ENCODE measurements around the gene RPS19BP1. TPM values are rescaled to one million over a fixed set of nuclear protein-coding genes. Genes with fewer than 3 reads are reported as not detected.

The RPS19BP1 gene, protein sequence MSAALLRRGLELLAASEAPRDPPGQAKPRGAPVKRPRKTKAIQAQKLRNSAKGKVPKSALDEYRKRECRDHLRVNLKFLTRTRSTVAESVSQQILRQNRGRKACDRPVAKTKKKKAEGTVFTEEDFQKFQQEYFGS
- 81.4 and 89.9 TPM in 2 replicates for total RNA-seq
- 79.9 TPM for polyA plus RNA-seq (2012)

DNA sequence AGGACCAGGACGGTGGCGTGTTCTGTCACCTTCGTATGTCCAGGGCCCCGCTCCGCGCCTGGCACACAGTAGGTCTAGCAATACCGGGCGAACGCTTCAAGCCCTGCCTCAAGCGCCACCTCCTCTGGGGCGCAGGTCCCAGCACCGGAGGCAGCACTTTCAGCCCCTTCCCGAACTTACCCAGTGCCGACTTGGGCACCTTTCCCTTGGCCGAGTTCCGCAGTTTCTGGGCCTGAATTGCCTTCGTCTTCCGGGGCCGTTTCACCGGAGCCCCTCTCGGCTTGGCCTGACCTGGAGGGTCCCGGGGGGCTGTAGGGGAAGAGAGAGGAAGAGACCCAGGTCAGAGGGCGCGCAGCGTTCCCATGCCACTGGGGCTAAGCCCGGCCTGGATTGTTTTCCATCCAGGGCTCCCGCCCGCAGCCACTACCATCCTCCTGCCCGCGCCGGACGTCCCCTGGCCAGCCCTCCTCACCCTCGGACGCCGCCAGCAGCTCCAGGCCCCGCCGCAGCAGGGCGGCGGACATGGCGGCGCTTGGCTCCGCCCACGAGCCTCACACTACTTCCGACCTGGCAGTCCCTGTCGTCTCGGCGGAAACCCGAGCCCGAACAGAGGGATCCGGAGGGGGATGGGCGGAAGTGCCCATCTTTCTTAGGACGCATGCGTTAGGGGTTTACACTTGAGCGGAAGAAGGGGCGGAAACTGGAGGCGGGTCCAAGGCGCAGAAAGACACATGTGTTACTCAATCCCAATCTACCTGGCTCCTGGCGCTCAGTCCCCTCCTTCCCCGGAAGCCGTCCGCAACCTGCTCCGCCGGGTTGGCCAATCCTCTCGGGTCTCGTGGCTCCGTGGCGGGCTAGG is at the start of gene RPS19BP1:
RPS19BP1 (minus strand) TSS at position 534 of the 859 bp plus-strand sequence; CDS start at position 524, 10 bp downstream.
- DNase-seq (ENCODE audit: low read depth): peak; percentile 100

DNA sequence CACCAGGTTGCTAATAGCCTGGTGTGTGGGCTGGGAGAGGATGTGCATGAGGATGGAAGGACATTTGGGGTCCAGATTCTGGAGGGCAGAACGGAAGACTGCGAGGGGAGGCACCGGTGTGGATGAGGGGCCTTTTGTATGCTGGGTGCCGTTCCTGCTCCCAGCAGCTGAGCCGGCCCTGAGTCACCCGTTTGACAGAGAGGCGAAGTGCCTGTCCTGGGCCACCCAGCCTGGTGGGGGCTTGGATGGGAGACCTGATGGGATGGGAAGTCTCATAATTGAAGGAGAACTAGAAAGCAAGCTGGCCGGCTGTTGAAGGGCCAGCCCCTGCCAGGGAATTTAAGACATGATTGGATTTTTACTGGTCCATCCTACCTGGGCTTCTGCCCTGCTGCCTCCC is 48.8 kb upstream of the RPS19BP1 start:
- DNase-seq (ENCODE audit: low read depth): no peak

DNA sequence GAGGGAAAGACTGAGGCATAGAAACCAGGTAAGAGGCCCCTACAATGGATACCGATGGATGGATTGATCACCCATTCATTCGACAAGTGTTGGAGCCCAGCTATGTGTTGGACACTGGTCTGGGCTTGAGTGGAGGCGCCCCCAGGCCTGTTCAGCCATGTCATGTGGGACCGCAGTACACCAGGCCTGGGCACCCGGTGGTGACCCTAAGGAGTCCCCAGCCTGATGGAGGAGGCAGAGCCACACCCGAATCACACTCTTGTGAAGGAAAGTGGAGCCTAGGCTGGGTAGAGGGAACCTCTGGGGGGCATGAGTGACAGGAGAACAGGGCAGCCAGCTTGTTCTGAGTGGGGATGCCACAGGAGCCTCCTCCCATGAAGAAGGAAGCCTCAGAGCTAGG is 48.2 kb upstream of the RPS19BP1 start:
- DNase-seq (ENCODE audit: low read depth): no peak

DNA sequence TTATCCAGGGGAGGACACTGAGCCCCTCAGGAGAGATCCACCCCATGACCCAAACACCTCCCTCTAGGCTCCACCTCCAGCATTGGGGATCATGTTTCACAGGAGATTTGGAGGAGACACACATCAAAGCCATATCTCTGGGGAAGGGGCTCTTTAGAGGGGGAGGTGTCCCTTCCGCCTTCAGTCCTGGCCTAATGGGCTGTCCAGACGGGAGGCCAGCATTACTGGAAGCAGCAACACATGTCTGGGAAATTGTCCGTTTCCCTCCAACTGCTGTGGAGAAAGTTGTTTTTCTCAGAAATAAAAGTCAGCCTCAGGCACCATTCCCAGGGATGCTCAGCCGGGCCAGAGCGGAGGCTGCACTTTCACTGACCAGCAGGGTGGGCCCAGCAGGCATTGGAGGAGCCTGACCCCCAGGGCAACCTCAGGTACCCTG is 47.5 kb upstream of the RPS19BP1 start:
- no peak for DNase-seq (ENCODE audit: low read depth)

DNA sequence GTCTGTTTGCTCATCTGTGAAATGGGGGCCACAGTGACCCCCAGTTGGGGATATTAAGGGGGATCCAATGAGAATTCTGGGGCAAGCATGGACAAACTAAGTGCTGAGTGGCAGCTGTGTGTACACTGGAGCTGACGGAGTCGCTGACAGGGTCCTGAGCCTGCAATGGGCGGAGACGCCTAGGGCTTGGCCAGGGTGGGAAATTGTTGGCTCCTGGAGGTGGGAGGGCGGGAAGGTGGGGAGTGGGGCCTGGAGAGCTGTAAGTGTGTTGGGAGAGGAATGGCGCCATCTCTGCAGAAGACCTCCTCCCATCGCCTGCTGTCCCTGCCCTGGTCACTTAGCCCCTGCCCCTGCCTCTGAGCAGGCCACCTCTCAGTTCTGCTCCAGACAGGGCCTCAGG is 45.4 kb upstream of the RPS19BP1 start:
- no peak for DNase-seq (ENCODE audit: low read depth)

DNA sequence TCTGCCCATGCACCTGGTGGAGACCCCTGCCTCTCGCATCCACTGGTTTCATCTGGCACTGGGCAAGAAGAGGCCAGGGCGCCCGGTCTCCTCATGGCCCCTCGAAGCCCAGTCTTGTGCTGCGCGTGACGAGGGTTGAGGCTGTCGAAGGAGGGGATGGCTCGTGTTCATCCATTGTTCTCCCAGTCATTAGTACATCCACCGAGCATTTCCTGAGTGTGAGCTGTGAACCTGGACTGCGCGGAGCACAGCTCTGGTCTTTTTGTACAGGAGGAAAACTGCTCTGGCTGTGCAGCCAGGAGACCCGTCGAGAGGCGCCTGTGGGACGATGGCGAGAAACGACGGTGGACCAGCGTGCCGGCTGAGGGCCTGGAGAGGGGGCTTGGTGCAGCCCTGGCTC is 44.8 kb upstream of the RPS19BP1 start:
- no peak for DNase-seq (ENCODE audit: low read depth)

DNA sequence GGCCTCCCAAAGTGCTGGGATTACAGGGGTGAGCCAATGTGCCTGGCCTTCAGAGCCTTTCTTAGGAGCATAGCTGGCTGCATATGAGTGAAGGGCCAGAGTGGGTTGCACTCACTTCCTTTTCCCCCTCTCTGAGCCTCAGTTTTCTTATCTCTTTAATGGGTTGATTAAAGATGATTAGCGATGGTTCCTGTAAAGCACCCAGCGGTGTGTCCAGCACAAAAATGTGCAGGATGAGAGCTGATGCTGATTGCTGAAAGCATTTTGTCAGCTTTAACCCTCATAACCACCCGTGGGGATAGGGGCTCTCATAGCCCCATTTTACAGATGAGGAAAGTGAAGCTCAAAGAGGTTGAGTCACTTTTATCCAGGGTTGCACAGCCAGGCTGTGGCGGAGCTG is 43.5 kb upstream of the RPS19BP1 start:
- DNase-seq (ENCODE audit: low read depth): no peak

DNA sequence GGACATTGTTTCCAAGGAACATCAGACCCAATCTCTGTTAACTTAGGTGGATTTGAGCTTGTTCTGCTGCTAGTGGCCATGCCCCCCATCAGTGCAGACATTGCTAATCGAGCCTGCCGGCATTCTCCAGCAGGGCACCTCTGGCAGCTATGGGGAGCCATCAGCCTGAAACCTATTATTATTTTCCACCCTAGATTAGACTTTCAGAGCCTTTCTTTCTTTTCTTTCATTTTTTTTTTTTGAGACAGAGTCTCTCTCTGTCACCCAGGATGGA is 42.9 kb upstream of the RPS19BP1 start:
- DNase-seq (ENCODE audit: low read depth): no peak

DNA sequence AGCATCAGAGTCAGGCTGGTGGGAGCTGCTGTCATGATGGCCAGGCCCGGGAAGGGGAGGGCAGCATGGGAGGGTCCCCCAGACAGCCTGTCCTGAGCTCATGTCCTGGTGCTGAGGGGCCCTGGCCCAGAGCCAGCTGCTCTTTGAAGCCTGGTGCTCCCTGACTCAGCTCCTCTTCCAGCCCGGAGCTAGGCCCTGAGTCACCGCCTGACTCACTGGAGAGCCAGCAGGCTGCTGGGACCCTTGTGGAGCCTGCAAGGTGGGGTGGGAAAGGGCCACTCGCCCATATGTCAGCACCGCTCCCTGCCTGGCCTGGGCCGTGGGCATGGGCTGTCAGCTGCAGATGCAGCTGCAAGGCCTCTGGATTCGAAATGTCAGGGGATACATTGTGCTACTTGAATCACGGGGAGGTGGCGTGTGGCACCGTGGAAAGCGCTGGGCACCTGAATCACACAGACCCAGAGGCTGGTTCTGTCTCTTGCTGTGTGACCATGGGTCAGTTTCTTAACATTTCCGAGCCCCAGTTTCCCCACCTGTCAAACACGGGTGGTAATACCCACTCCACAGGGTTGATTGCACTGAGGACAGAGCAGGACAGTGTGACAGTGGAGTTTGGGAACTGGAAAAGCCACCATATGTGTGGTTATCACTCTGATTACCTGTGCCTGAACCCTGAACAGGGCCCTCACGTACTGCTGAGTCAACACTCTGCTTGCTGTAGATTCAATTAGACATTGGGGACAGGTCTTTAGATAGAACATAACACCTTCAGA is 42.4 kb upstream of the RPS19BP1 start:
- DNase-seq (ENCODE audit: low read depth): peak; percentile 61

DNA sequence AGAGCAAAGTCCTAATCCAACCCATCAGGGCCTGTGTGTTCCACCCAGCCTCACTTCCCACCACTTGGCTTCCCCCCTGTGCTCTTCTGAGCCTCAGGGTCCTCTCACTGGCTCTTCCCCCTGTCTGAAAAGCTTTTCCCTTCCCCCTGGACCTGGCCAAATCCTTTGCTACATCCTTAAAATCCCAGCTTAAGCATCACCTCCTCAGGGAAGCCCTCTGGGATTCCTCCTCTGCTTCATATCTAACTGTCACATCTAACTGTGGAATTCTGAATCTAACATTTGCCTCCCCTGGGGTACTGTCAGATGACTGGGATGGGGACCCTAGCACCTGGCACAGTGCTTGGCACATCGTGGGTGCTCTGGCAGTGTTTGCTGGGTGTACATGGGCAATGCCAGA is 39.0 kb upstream of the RPS19BP1 start:
- no peak for DNase-seq (ENCODE audit: low read depth)

DNA sequence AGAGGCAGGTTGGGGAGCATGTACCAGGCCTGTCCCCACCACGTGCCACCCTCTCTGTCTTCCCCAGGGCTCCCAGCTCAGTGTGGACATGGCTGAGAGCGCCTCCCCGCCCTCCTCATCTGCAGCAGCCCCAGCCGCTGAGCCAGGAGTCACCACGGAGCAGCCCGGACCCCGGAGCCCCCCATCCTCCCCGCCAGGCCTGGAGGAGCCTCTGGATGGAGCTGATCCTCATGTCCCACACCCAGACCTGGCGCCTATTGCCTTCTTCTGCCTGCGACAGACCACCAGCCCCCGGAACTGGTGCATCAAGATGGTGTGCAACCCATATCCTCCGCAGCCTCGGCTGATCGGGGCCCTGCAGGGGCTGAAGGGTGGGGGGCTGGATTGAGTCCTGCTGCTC is 38.1 kb upstream of the RPS19BP1 start, which contains the start of gene CACNA1I:
CACNA1I (plus strand) TSS at position 89 of the 400 bp plus-strand sequence; CDS start at position 89, 0 bp downstream.
- DNase-seq (ENCODE audit: low read depth): no peak

DNA sequence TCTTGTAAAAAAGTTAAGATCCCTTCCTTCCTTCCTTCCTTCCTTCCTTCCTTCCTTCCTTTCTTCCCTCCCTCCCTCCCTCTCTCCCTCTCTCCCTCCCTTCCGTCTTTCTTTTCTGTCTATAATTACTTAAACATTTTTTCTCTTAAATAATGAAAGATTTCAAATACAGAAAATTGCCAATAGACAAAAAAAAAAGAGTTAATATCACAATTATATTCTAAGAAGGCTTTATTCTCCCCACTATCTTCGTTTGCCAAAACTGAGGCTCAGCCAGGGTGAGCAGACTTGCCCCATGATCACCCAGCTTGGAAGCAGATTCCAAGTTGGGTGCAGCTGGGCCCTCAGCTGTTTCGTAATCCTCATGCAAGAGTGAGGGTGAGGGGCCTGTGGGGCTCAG is 37.7 kb upstream of the RPS19BP1 start:
- no peak for DNase-seq (ENCODE audit: low read depth)

DNA sequence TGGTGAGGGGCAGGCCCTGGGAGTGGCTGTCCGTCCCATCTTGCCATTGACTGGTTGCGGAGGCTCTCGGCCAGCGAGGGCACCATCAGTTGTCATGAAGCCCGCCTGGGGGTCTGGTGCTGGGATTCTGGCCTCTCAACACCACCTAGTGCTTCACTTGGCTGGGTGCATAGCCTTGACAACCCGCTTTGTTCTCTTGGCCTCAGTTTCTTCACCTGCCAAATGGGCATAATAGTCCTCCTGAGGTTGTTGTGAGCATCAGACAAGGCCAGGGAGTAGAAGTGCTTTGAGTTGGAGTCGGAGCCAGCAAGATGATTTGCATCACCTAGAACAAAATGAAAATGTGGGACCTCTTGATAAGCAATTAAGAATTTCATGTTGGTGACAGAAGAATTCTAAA is 36.5 kb upstream of the RPS19BP1 start:
- DNase-seq (ENCODE audit: low read depth): no peak

DNA sequence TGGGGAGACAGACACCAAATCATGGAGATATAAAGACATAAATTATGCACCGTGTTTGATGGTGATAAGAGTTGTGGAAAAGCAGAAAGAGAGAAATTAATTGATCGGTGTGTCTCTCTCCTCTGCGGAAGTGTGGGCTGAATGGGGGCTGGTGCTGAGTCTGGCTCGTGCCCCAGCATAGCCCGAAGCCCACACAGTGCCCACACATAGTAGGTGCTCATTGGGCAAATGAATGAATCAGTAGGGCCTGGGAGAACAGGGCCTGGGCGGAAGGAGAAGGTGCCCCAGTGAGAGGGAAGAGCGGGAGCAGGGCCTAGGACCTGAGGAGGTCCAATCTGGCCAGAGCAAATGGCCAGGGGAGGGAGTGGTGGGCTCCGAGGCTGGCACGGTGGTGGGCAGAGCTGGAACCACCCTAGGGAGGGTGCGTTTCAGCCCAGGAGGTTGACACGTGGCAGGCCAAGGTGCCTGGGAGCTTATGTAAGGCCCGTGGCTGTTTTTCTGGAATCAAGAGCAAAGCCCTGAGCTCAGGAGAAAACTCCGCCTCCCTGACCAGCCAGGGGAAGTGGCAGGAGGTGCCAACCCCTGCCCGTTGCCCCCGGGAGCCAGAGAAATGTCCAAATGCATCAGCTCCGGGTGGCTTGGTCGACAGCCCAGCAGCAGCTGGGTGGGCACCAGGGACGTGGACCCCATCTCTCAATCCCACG is 35.9 kb upstream of the RPS19BP1 start:
- DNase-seq (ENCODE audit: low read depth): no peak

DNA sequence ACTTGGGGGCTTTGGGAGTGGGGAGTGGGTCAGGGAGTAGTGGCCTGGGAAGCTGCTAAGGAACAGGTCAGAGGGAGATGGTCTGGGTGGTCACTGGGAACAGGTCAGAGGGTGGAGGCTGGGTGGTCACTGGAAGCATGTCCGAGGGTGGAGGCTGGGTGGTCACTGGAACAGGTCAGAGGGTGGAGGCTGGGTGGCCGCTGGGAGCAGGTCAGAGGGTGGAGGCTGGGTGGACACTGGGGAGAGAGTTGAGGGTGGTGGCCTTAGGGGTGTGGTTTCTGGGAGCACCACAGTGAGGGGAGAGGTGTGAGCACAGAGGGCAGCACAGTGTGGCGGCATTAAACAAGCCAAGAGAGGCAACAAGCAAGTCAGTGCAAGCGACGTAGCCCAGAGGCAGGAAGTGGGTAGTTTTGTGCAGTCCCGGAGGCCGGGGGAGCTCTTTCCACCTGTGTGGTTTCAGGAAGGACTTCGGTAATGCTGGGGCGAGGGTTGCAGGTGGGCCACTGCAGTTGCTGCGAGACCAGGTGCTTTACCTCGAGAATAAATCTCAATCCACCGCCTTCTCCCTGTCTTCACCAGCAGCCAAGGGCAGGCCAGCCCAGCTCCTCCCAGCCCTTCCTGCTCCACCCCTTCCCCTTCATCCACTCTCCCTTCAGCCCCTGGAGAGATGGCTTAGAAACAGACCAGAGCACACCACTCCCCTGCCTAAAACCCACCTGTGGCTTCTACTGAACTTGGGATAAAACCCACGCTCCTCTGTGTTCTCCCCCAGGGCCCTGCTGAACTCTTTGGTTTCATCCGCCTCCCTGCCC is 34.8 kb upstream of the RPS19BP1 start:
- no peak for DNase-seq (ENCODE audit: low read depth)

DNA sequence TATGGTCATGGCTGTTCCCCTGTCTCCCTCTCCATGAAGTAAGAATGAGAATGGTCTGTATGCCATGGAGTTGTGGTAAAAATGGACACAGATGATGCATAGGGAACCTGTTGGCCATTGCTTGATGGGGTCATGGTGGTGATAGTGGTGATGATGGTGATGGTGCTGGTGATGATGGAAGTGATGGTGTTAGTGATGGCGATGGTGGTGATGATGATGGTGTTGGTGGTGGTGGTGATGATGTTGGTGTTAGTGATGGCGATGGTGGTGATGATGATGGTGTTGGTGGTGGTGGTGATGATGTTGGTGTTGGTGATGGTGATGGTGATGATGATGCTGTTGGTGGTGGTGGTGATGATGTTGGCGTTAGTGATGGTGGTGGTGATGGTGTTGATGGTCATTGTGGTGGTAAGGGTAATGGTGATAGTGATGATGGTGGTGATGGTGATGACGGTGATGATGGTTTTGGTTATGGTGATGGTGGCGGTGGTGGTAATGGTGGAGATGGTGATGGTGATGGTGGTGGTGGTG is 32.9 kb upstream of the RPS19BP1 start:
- DNase-seq (ENCODE audit: low read depth): no peak

DNA sequence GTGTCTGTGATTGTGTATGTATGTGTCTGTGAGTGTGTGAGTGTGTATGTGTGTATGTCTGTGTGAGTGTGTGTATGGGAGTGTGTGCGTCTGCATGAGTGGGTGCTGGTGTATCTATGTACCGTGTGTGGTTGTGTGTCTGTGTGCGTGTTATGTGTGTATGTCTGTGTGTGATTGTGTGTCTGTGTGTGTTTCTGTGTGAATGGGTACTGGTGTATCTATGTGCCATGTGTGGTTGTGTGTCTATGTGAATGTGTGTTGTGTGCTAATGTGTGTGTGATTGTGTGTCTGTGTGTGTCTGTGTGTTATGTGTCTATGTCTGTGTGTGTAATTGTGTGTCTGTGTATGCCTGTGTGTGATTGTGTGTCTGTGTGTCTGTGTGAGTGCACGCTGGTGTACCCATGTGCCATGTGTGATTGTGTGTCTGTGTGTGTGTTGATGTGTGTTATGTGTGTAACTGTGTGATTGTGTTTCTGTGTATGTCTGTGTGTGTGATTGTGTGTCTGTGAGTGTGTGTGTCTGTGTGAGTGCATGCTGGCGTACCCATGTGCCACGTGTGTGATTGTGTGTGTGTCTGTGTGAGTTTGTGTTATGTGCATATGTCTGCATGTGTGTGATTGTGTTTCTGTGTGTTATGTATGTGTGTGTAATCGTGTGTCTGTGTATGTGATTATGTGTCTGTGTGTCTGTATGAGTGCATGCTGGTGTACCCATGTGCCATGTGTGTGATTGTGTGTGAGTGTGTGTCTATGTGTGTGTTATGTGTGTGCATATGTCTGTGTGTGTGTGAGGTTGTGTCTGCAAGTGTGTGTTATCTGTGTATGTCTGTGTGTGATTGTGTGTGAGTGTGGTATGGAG is 31.3 kb upstream of the RPS19BP1 start:
- no peak for DNase-seq (ENCODE audit: low read depth)

DNA sequence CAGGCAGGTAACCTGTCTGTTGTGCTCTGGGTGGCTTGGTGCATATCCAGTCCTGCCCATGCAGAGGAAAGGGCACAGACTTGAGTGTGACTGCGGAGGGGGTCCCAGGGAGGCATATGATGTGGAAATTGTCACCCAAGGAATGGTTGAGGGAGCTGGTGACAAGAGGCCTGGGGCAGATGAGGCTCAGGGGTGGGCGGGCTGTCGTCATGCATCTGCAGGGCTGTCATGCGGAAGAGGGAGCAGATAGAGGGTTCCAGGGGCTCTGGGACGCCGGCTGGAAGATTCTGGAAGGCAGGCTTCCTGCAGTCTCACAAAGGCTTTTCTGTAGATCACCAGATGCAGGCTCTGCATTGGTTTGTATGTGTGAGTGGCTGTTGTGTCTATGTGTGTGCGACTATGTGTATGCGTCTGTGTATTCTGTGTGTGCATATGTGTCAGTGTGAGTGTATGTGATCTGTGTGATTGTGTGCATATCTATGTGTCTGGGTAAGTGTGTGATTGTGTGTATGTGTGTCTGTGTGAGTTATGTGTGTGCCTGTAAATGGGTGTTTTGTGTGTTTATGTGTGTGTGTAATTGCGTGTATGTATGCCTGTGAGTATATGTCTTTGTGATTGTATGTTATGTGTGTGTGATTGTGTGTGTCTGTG is 30.4 kb upstream of the RPS19BP1 start:
- DNase-seq (ENCODE audit: low read depth): no peak

DNA sequence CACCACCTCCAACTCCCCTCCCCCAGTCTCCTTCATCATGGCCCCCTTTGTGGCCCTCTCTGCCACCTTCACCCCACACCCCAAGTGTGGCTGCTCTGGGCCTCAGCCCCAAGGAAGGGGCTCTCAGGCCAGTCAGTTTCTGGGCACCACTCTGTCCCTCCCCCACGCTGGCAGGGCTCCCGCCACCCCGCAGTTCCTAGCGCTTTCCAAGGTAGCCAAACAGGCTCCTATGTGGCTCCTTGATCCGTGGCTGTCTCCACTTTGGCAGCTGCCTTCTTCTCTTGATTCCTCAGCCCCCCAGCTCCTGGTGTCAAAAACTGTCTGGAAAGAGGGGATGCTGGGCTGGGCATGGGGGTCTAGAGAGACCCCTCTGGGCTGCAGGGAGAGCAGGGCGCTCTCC is 27.6 kb upstream of the RPS19BP1 start:
- no peak for DNase-seq (ENCODE audit: low read depth)
